ENCODE measurements around the gene KLF17.

Gene KLF17

GRCh38 chr1:44151808-44152207 lies 33.2 kb downstream of the KLF17 start:
- no peak for DNase-seq (ENCODE audit: low read depth in 4 of 4, low spot score in 1 of 4)

GRCh38 chr1:44152692-44153091 lies 34.1 kb downstream of the KLF17 start:
- no peak for DNase-seq (ENCODE audit: low read depth in 4 of 4, low spot score in 1 of 4)

GRCh38 chr1:44154049-44154448 lies 35.4 kb downstream of the KLF17 start:
- DNase-seq (ENCODE audit: low read depth in 4 of 4, low spot score in 1 of 4): no peak

GRCh38 chr1:44157903-44158302 lies 39.3 kb downstream of the KLF17 start:
- DNase-seq (ENCODE audit: low read depth in 4 of 4, low spot score in 1 of 4): no peak

- DNase-seq (ENCODE audit: low read depth in 4 of 4, low spot score in 1 of 4): no peak
Measured at GRCh38 chr1:44158871-44159270, 40.2 kb downstream of the KLF17 start.

GRCh38 chr1:44161546-44161945 lies 42.9 kb downstream of the KLF17 start:
- no peak for DNase-seq (ENCODE audit: low read depth in 4 of 4, low spot score in 1 of 4)

GRCh38 chr1:44168520-44169098 lies 50.0 kb downstream of the KLF17 start:
- no peak for DNase-seq (ENCODE audit: low read depth in 4 of 4, low spot score in 1 of 4)

- no peak for DNase-seq (ENCODE audit: low read depth in 4 of 4, low spot score in 1 of 4)
Measured at GRCh38 chr1:44170281-44170823, 51.7 kb downstream of the KLF17 start.

- no peak for DNase-seq (ENCODE audit: low read depth in 4 of 4, low spot score in 1 of 4)
Measured at GRCh38 chr1:44174630-44175029, 56.0 kb downstream of the KLF17 start.

Data from stimulated activated CD4-positive, alpha-beta T cell treated with anti-CD3 and anti-CD28 coated beads, Interleukin-1b, Interleukin-23, amount 100 ng/mL, for 24 hours (primary cell).